Calu3 (cell line): ENCODE data around the gene SLC13A2. TPM values are rescaled to one million over a fixed set of nuclear protein-coding genes. Genes with fewer than 3 reads are reported as not detected.
"Not testable (repeated sequence)": the region's sequence is repeated elsewhere in the genome, so short reads cannot be mapped to it uniquely, and the experiment has no call there.

ENCODE experiments used
- BruUV-seq: library from RNA; stranded (reverse); fragments of 400-500 nt; replicated peaks from 2 replicates; lab custom pipeline; 2021; lab: Mats Ljungman, UMichigan
- CTCF ChIA-PET: fragments of 300-600 bp; sonication (Branson Sonifier 250); formaldehyde crosslinking; loops from one replicate; lab custom pipeline; 2022; ENCODE audit warnings: antibody characterized with exemption; lab: Charles Lee
- DNase-seq: peaks from one replicate; pipeline ENCODE4 v3.0.0; 2022
- H3K27ac Mint-ChIP-seq: one replicate; pipeline ENCODE4 v1.8.0; 2022; ENCODE audit warnings: mixed read lengths; ENCODE audit not compliant: unreplicated experiment
- H3K27me3 Mint-ChIP-seq: one replicate; pipeline ENCODE4 v1.8.0; 2022; ENCODE audit warnings: mixed read lengths; ENCODE audit not compliant: unreplicated experiment
- H3K36me3 Mint-ChIP-seq: one replicate; pipeline ENCODE4 v1.8.0; 2022; ENCODE audit warnings: mild to moderate bottlenecking, moderate library complexity, mixed read lengths; ENCODE audit not compliant: insufficient read depth, unreplicated experiment
- H3K4me1 Mint-ChIP-seq: one replicate; pipeline ENCODE4 v1.8.0; 2022; ENCODE audit warnings: mild to moderate bottlenecking, low read depth, mixed read lengths; ENCODE audit not compliant: unreplicated experiment
- H3K4me3 Mint-ChIP-seq: one replicate; pipeline ENCODE4 v1.8.0; 2022; ENCODE audit warnings: mild to moderate bottlenecking, low read depth, moderate library complexity, mixed read lengths; ENCODE audit not compliant: unreplicated experiment
- H3K9me3 Mint-ChIP-seq: one replicate; pipeline ENCODE4 v1.8.0; 2022; ENCODE audit warnings: low read depth, mixed read lengths; ENCODE audit not compliant: unreplicated experiment
- intact Hi-C: fragments of 100-400 bp; cut with micrococcal nuclease; formaldehyde crosslinking; loops from one replicate; pipeline ENCODE4 v1.10.0; 2022; ENCODE audit not compliant: unreplicated experiment
- total RNA-seq: library from RNA; stranded (reverse); gene quantifications from 2 replicates; pipeline ENCODE4 v1.2.3, GENCODE V29; 2022
- TF ChIP-seq, protein P1 (sequence below): fragments of 200-600 bp; IDR thresholded peaks from one replicate; pipeline ENCODE4 v1.8.0; 2022; ENCODE audit warnings: antibody characterized with exemption; ENCODE audit not compliant: unreplicated experiment

The SLC13A2 gene
- total RNA-seq, 1 experiment from 2014 or later, result not detected

DNA sequence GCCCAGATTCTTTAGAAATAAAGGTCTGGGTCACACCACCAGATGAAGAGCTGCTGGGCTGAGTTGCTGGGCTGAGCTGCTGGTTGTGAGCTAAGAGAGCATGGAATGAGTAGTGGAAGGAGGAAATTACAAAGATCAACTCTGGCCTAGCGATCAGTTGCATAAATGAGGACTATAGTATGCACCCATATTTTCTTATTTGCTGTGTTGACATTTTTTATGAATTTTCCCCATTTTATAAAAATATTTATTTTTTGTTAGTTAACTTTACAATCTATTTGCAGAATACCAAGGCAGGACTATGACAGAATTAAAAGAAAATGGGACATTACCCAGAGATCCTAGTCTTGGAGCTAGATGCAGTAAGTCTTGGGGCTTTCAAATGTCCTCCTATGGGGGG is 23.6 kb upstream of the SLC13A2 start:
- TF ChIP-seq, protein P1, sequence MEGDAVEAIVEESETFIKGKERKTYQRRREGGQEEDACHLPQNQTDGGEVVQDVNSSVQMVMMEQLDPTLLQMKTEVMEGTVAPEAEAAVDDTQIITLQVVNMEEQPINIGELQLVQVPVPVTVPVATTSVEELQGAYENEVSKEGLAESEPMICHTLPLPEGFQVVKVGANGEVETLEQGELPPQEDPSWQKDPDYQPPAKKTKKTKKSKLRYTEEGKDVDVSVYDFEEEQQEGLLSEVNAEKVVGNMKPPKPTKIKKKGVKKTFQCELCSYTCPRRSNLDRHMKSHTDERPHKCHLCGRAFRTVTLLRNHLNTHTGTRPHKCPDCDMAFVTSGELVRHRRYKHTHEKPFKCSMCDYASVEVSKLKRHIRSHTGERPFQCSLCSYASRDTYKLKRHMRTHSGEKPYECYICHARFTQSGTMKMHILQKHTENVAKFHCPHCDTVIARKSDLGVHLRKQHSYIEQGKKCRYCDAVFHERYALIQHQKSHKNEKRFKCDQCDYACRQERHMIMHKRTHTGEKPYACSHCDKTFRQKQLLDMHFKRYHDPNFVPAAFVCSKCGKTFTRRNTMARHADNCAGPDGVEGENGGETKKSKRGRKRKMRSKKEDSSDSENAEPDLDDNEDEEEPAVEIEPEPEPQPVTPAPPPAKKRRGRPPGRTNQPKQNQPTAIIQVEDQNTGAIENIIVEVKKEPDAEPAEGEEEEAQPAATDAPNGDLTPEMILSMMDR, result no peak
- H3K27me3 Mint-ChIP-seq, result peaks cover 57% of the 10 kb centered on the region
- H3K27ac Mint-ChIP-seq, result no peak overlapping the region
- H3K4me3 Mint-ChIP-seq, result no peak overlapping the region
- intact Hi-C loops, result no loop called here
- CTCF ChIA-PET, result interaction anchor here (0.5 to 0.6 kb wide), 2 partner anchors 74 to 200 kb away, joined by 3 read pairs; no protein-coding TSS in a partner anchor
- H3K4me1 Mint-ChIP-seq, result no peaks in the 10 kb centered on the region
- BruUV-seq, result no TSS peak
- DNase-seq, result no peak
- no peaks in the 10 kb centered on the region for H3K9me3 Mint-ChIP-seq
- no peaks in the 10 kb centered on the region for H3K36me3 Mint-ChIP-seq

DNA sequence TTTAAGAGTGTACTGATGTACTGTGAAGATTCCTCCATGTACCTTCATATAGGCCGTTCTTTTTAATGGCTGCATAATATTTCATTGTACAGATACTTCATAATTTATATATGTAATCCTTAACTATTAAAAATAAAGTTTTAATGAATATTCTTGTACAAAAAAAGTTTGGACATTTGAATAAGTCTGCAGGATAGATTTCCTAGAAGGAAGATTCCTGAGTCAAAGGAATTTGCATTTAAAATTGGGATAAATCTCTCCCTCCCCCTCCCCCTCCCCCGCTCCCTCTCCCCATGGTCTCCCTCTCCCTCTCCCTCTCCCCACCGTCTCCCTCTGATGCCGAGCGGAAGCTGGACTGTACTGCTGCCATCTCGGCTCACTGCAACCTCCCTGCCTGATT is 15.6 kb upstream of the SLC13A2 start:
- CTCF ChIA-PET, result interaction anchor here (0.6 kb wide), 1 partner anchor 35 kb away, joined by 3 read pairs; no protein-coding TSS in a partner anchor
- Mint-ChIP-seq H3K9me3 (no peaks in the 10 kb centered on the region), H3K36me3 (no peaks in the 10 kb centered on the region), H3K4me1 (no peaks in the 10 kb centered on the region), H3K27ac (no peak overlapping the region), H3K4me3 (no peak overlapping the region), H3K27me3 (peaks cover 12% of the 10 kb centered on the region)
- TF ChIP-seq, protein P1, result no peak
- intact Hi-C loops, result no loop called here
- no TSS peak for BruUV-seq
- no peak for DNase-seq

DNA sequence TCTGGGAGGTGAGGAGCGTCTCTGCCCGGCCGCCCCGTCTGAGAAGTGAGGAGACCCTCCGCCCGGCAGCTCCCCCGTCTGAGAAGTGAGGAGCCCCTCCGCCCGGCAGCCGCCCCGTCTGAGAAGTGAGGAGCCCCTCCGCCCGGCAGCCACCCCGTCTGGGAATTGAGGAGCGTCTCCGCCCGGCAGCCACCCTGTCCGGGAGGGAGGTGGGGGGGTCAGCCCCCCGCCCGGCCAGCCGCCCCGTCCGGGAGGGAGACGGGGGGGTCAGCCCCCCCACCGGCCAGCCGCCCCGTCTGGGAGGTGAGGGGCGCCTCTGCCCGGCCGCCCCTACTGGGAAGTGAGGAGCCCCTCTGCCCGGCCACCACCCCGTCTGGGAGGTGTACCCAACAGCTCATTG is 14.6 kb upstream of the SLC13A2 start:
- H3K36me3 Mint-ChIP-seq, H3K9me3 Mint-ChIP-seq, H3K4me1 Mint-ChIP-seq, DNase-seq, CTCF ChIA-PET, H3K27ac Mint-ChIP-seq, intact Hi-C loops, BruUV-seq, H3K4me3 Mint-ChIP-seq: not testable (repeated sequence)
- H3K27me3 Mint-ChIP-seq, result peaks cover 20% of the 10 kb centered on the region

DNA sequence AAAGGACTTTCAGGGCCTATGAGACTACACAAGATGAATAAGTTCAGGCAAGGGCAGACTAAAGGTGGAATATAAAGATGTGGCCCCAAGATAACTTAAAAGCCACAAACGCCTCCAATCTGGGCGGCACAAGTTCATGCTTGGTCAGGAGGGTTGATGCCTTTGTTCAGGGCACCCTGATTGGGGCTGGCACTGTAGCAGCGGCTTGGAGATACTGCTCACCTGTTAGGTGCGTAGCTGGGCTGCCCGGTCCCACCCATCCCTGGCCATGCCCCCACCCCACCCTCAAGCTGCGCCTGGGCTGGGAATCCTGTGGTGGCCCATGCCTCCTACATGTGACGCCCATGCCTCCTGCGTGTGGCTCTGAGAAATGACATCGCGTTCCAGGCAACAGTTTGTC is 12.5 kb upstream of the SLC13A2 start:
- BruUV-seq, result no TSS peak
- no peaks in the 10 kb centered on the region for H3K4me1 Mint-ChIP-seq
- no peaks in the 10 kb centered on the region for H3K9me3 Mint-ChIP-seq
- TF ChIP-seq, protein P1, result no peak
- DNase-seq, result no peak
- peaks cover 34% of the 10 kb centered on the region for H3K27me3 Mint-ChIP-seq
- H3K27ac Mint-ChIP-seq, result no peak overlapping the region
- intact Hi-C loops, result no loop called here
- H3K4me3 Mint-ChIP-seq, result no peak overlapping the region
- H3K36me3 Mint-ChIP-seq, result no peaks in the 10 kb centered on the region
- CTCF ChIA-PET, result no interaction called here

DNA sequence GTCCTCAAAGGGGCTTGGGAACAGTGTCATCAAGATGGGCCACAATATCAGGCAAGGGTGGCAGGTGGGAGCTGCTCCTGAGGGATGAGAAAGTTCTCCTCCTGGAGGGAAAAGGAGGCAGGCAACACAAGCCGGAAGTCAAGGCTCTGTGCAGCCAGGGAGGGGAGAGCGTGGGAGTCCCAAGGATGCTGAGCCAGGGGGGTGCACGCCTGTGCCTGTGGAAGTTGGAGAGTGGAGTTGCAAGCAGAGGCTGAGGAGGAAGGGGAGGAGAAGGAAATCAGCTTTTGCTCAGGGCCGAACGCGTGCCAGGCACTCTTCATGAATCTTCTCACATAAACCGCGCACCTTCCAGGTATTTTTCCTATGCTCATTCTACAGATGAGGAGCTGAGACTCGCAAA is 7.4 kb upstream of the SLC13A2 start:
- Mint-ChIP-seq H3K27ac (no peak overlapping the region), H3K27me3 (peaks cover 82% of the 10 kb centered on the region), H3K4me3 (no peak overlapping the region), H3K36me3 (no peaks in the 10 kb centered on the region), H3K4me1 (no peaks in the 10 kb centered on the region), H3K9me3 (no peaks in the 10 kb centered on the region)
- BruUV-seq, result no TSS peak
- CTCF ChIA-PET, result interaction anchor here (0.7 to 0.9 kb wide), 2 partner anchors 49 to 903 kb away, joined by 3 to 5 read pairs; no protein-coding TSS in a partner anchor
- TF ChIP-seq, protein P1, result no peak
- intact Hi-C loops, result no loop called here
- no peak for DNase-seq
